ENCODE measurements around the gene GRAMD1B. TPM values are rescaled to one million over a fixed set of nuclear protein-coding genes. Genes with fewer than 3 reads are reported as not detected.

The GRAMD1B gene
- total RNA-seq, 3 donors from 2014 or later, result 20.2 to 24.4 (median 23.7) TPM

DNA sequence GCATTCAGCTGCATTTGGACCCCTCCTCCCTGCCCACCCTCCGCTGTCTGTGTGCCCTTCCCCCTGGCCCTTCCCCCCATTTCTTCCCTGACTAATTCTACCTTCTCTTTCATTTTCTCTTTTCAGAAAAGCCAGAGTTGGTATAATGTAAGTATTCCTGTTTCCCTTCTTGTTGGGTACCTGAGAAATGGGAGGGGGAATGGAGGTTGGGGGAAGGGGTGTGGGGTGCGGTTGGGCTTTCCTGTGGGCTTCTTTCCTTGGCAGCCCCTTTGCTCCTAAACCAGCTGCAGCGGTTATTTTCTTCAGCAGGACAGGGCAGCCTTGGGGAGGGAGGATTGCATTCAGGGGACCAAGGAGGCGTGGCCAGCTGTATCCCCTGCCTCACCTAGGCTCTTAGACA, 154.1 kb downstream of the GRAMD1B start:
- H3K27me3 Mint-ChIP-seq (ENCODE audit: low read depth), result peaks cover 2% of the 10 kb centered on the region
- H3K4me1 Mint-ChIP-seq (ENCODE audit: low read depth), result peaks cover 9% of the 10 kb centered on the region
- H3K9me3 Mint-ChIP-seq, result no peaks in the 10 kb centered on the region
- DNase-seq (no peak), ATAC-seq (no peak)
- no peaks in the 10 kb centered on the region for H3K36me3 Mint-ChIP-seq (ENCODE audit: insufficient read depth)
- H3K4me3 Mint-ChIP-seq, result no peak overlapping the region

DNA sequence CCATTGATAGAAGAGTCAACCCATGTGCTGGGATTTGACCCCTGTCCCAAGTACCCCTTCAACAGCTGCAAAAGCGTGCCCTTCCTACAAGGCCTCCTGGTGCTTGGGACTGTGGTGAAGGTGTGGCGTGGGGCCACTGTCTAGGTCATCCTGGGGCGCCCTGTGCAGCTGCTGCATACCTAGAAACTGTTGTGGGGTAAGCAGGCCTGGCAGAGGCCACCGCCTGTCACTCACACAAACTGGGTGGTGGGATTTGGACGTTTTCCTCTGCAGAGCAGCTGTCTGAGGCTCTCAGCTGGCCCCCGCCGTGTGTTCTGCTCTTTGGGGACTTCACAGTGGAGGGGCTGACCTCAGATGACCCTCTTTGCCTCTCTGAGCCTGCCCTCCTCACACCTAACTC, 154.7 kb downstream of the GRAMD1B start:
- peaks cover 2% of the 10 kb centered on the region for H3K27me3 Mint-ChIP-seq (ENCODE audit: low read depth)

DNA sequence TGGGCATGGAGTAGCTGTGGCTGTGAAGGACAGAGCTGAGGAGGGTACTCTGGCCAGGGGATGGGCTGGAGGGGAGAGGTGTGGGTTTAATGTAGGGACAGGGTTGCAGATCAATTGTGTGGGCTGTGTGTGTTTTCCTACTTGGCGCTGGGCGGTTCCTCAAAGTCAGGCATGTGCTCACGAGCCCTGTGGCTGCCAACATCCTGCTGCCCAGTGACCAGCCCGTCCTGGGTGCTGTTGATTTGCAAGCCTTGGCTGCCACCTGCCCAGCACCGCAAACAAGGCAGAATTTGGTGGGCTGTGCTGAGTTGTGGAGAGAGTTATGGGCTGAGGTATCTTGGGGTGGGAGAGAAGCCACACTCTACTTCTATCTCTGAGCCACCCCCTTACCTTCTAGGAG, 155.1 kb downstream of the GRAMD1B start:
- peaks cover 9% of the 10 kb centered on the region for H3K4me1 Mint-ChIP-seq (ENCODE audit: low read depth)
- DNase-seq (no peak), ATAC-seq (no peak)
- peaks cover 2% of the 10 kb centered on the region for H3K27me3 Mint-ChIP-seq (ENCODE audit: low read depth)
- no peaks in the 10 kb centered on the region for H3K9me3 Mint-ChIP-seq
- H3K4me3 Mint-ChIP-seq, result no peak overlapping the region
- H3K36me3 Mint-ChIP-seq (ENCODE audit: insufficient read depth), result no peaks in the 10 kb centered on the region

More for the DNA sequence above, 154.7 kb downstream of the GRAMD1B start:
- H3K4me3 Mint-ChIP-seq, result no peak overlapping the region
- H3K9me3 Mint-ChIP-seq, result no peaks in the 10 kb centered on the region
- DNase-seq (no peak), ATAC-seq (no peak)
- H3K36me3 Mint-ChIP-seq (ENCODE audit: insufficient read depth), result no peaks in the 10 kb centered on the region
- H3K4me1 Mint-ChIP-seq (ENCODE audit: low read depth), result peaks cover 9% of the 10 kb centered on the region

DNA sequence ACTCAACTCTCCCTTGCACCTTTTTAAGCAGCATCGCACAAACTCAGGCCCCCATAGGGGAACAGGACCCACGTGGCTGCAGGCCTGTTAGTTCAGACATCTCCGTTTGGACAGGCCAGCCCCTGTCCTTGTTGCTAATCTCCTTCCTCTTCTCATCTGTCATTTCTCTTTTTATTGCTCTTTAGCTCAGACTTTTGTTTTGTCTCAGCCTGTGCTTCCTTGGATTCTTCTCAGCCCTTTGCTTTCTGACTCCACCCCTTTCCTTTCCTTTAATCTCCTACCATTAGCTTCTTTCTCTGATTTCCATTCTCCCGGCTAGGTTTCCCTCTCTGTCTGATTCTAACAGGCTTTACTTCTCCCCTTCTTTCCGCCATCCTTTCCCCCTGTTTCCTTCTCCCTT, 155.6 kb downstream of the GRAMD1B start:
- Mint-ChIP-seq H3K4me1 (ENCODE audit: low read depth) (peaks cover 4% of the 10 kb centered on the region), H3K9me3 (no peaks in the 10 kb centered on the region), H3K4me3 (no peak overlapping the region), H3K36me3 (ENCODE audit: insufficient read depth) (no peaks in the 10 kb centered on the region), H3K27me3 (ENCODE audit: low read depth) (no peaks in the 10 kb centered on the region)
- DNase-seq, result no peak
- no peak for ATAC-seq

DNA sequence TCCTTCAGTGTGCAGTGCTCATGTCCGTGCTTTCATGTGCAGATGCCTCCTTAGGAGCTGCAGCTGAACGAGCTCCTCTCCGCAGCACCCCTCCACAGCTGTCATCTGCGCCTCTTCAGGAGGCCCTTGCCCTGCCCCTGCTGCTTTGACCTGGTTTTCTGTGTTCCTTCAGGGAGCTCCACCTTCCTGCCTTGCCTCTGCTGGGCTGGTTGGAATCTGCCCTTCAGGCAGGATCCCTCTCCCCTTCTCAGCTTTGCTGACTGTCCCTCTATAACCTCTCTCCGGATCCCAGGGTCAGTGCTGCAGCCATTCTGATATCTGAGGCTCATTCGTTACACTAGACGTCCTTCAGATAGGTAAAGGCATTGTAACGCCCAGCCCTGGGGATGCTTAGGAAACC, 156.5 kb downstream of the GRAMD1B start:
- Mint-ChIP-seq H3K4me3 (no peak overlapping the region), H3K4me1 (ENCODE audit: low read depth) (no peaks in the 10 kb centered on the region), H3K36me3 (ENCODE audit: insufficient read depth) (no peaks in the 10 kb centered on the region)

DNA sequence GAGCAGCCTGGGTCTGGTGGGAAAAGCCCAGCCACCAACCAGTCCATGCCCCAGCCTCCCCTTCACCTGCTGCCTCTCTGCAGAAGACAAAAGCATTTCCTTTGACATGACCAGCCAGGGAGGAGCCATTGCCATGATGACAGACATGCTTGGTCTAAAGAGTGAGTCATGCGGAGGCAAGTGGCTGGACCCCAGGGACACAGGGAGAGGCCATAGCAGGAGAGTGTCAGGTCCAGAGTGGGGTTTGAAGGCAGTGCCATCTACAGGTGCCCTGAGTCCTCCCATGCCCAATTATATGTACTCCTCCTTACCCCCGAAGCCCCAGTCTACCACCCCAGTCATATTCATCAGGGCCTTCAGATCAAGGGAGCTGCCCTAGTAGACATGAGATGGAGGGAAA, 157.0 kb downstream of the GRAMD1B start:
- no peak overlapping the region for H3K4me3 Mint-ChIP-seq
- H3K9me3 Mint-ChIP-seq, result no peaks in the 10 kb centered on the region
- no peaks in the 10 kb centered on the region for H3K27me3 Mint-ChIP-seq (ENCODE audit: low read depth)
- no peaks in the 10 kb centered on the region for H3K36me3 Mint-ChIP-seq (ENCODE audit: insufficient read depth)
- DNase-seq (no peak), ATAC-seq (no peak)
- no peaks in the 10 kb centered on the region for H3K4me1 Mint-ChIP-seq (ENCODE audit: low read depth)

More for the DNA sequence above, 156.5 kb downstream of the GRAMD1B start:
- H3K27me3 Mint-ChIP-seq (ENCODE audit: low read depth), result no peaks in the 10 kb centered on the region
- no peaks in the 10 kb centered on the region for H3K9me3 Mint-ChIP-seq
- DNase-seq (no peak), ATAC-seq (no peak)

DNA sequence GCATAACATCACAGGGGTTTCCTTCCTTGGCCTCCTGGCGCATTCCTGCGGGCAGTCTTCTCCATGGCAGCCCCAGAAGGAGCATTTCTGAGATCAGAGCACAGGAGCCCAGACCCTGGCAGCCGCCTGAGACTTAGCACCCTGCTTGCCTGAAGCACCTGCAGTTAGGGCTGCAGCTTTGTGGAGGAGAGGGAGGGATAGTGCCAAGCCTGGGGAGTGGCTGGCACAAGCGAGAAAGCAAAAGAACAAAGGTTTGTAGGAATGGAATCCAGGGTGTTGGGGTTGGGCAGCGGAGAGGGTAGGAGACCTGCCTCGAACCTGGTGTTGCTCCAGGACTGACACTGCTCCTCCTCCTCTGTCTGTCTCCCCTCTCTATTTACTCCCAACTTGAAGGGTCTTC, 157.5 kb downstream of the GRAMD1B start:
- Mint-ChIP-seq H3K36me3 (ENCODE audit: insufficient read depth) (peaks cover 2% of the 10 kb centered on the region), H3K27me3 (ENCODE audit: low read depth) (no peaks in the 10 kb centered on the region), H3K4me1 (ENCODE audit: low read depth) (no peaks in the 10 kb centered on the region), H3K4me3 (no peak overlapping the region), H3K9me3 (no peaks in the 10 kb centered on the region)
- DNase-seq (no peak), ATAC-seq (no peak)

DNA sequence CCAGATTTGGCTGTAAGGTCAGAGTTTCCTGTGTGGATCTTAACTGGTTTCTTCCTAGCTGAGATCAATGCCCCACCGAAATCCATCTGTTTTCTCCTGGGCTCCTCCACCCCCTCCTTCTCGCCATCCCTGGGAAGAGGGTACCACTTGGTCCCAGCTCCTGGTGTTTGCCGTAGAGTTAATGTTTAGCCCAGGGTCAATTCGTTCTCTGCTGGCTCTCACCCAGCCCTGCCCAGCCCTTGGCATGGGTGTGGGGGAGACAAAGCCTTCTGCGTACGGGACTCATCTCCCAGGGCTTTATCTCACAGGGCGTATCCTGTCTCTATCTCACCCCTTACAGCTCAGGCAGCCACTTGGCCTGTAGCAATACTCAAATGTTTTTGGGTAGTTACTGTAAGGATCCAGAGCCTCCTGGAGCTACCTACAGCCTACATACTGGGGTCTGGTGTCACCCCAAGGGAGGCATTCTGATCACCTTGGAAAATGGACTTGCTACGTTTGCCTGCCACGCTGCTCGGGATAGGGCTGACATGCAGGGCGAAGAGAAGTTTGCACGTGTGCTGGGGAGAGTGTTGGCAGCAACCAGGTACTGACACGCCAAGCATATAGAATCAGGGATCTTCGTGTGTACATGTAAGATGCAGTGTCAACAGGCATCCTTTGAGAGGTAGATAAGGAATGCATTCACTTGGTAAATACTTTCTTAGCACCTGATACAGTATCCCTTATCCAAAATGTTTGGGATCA, 158.2 kb downstream of the GRAMD1B start:
- ATAC-seq (no peak), DNase-seq (no peak)
- Mint-ChIP-seq H3K4me3 (no peak overlapping the region), H3K9me3 (no peaks in the 10 kb centered on the region), H3K27me3 (ENCODE audit: low read depth) (no peaks in the 10 kb centered on the region), H3K4me1 (ENCODE audit: low read depth) (no peaks in the 10 kb centered on the region), H3K36me3 (ENCODE audit: insufficient read depth) (peaks cover 2% of the 10 kb centered on the region)

DNA sequence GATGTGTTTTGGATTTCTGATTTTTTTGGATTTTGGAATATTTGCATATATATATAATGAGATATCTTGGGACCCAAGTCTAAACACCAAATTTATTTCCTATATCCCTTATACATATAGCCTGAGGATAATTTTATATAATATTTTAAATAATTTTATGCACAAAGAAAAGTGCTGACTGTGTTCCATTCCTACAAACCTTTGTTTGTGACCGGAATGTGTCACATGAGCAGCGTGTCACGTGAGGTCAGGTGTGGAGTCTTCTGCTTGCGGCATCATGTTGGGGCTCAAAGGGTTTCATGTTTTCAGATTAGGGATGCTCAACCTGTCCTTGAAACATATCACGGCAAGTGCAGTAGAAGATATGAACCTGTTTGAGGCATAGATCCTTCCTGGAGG, 158.8 kb downstream of the GRAMD1B start:
- no peaks in the 10 kb centered on the region for H3K4me1 Mint-ChIP-seq (ENCODE audit: low read depth)
- no peak overlapping the region for H3K4me3 Mint-ChIP-seq
- no peaks in the 10 kb centered on the region for H3K9me3 Mint-ChIP-seq
- DNase-seq (no peak), ATAC-seq (no peak)
- peaks cover 2% of the 10 kb centered on the region for H3K36me3 Mint-ChIP-seq (ENCODE audit: insufficient read depth)
- H3K27me3 Mint-ChIP-seq (ENCODE audit: low read depth), result no peaks in the 10 kb centered on the region

DNA sequence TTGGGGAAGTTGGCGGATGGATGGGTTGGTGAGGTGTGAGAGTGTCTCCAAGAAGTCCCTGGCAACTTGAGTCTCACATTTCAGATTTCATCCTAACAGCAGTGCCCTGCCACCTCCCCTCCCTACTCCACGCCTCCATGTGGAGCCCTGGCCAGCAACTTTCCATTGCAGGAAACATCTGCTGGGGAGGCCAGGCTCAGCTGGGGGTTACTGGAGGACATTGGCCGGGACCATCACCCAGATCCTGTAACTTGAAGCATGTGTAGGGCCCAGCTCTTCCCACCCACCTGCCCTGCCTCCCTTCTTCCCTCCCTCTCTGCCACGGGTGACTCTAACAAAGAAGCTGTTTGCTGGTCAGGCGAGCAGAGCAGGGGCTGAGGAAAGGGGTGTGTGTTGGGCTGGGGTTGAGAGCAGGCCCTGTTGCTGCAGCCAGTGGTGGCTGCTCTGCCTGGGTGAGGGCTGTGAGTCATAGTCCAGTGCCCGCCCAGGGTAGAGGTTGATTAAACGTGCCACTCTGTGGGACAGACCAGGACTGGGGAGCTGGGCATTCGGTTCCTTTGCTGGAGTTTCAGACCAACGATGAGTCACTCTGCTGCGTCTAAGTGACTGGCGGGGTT, 160.3 kb downstream of the GRAMD1B start:
- no peak for DNase-seq
- Mint-ChIP-seq H3K27me3 (ENCODE audit: low read depth) (no peaks in the 10 kb centered on the region), H3K4me3 (no peak overlapping the region), H3K4me1 (ENCODE audit: low read depth) (no peaks in the 10 kb centered on the region), H3K36me3 (ENCODE audit: insufficient read depth) (peaks cover 6% of the 10 kb centered on the region), H3K9me3 (no peaks in the 10 kb centered on the region)
- ATAC-seq, result peak in 1 of 2 donors; percentile 14

DNA sequence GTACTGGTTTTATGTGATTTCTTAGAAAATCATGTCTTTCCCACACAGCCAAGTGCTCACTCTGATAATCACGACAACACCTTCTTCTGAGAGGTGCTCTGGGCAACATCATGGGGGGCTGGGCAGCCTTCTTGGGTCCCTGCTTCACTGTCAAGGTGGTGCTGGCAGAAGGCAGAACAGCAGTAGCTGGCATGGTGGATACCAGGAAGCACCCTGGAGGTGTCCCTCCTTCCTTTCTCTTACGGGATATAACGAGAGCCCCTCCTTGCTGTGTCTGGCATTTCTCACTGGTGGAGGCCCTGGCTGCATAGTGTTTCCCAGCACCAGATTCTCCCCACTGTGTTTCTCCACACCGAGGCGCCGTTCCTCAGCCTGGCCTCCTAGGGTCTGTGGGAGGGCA, 163.5 kb downstream of the GRAMD1B start:
- Mint-ChIP-seq H3K27me3 (ENCODE audit: low read depth) (no peaks in the 10 kb centered on the region), H3K36me3 (ENCODE audit: insufficient read depth) (peaks cover 6% of the 10 kb centered on the region), H3K4me3 (no peak overlapping the region), H3K9me3 (no peaks in the 10 kb centered on the region), H3K4me1 (ENCODE audit: low read depth) (no peaks in the 10 kb centered on the region)
- DNase-seq (no peak), ATAC-seq (no peak)

DNA sequence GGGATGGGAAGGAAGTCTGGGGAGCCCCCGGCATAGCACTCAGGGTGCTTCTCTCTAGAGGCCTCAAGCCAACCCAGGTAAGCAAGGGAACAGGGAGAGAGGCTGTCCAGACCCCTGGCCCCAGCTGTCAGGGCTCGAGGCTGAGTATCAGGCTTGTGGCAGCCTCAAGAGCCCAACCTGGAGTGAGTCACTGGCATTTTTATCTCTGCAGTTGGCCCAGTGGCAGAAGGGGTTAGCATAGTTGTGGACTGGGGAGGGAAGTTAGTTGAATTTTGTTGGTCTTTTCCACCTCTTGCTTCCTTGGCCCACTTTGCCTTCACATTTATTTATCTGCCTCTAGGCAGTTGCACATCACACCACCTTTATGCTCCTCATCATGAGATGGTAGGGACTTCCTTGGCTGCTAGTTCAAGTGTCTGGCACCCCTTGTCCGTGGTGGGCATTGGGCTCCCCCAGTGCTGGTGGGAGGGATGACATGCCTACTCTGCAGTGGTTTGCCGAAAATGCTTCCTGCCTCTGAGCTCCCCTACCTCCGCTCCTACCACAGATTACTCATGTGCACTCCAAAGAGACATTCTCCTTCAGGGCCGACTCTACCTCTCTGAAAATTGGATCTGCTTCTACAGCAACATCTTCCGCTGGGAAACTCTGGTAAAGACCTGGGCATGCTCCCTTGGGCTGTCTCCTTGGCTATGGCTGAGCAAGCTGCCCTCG, 164.3 kb downstream of the GRAMD1B start:
- no peak for ATAC-seq
- DNase-seq, result no peak
- Mint-ChIP-seq H3K9me3 (no peaks in the 10 kb centered on the region), H3K4me1 (ENCODE audit: low read depth) (no peaks in the 10 kb centered on the region), H3K27me3 (ENCODE audit: low read depth) (no peaks in the 10 kb centered on the region), H3K36me3 (ENCODE audit: insufficient read depth) (peaks cover 13% of the 10 kb centered on the region), H3K4me3 (no peak overlapping the region)

DNA sequence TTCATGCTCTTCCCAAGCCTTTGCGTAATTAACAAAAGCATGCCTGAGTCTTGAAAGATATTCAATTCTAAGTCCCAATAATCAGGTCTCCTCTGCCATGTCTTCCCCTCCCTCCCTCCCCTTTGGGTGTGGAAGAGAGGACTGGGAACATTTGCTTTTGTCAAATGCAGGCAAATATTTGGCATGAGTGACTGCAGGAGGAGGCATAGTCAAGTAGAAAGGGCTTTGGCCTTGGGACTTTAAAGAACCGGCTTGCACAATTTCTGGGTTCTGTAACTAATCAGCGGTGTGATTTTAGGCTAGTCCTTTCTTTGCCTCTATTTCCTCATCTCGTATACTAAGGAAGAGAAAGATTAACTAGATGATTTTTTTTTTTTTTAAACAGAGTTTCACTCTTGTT, 164.9 kb downstream of the GRAMD1B start:
- DNase-seq (no peak), ATAC-seq (no peak)
- Mint-ChIP-seq H3K4me3 (no peak overlapping the region), H3K9me3 (no peaks in the 10 kb centered on the region), H3K4me1 (ENCODE audit: low read depth) (no peaks in the 10 kb centered on the region), H3K36me3 (ENCODE audit: insufficient read depth) (peaks cover 13% of the 10 kb centered on the region), H3K27me3 (ENCODE audit: low read depth) (no peaks in the 10 kb centered on the region)

DNA sequence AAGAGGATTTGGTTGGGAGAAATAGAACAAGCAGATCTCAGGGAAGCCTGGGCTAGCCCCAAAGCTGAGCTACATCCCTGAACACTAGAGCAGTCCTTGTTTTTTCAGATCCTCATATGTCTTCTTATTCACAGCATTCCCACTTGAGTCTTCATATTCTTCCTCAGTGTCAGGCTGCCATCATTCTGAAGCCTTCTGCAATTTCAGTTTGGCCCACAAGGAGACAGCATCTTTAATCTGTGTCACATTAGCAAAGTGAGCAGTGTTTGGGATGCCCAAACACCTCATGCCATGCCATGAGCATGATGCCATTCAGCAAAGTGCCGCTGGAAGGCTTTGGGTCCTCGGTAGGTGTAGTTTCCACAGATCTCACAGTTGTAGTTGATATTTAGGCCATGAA, 167.8 kb downstream of the GRAMD1B start:
- Mint-ChIP-seq H3K4me1 (ENCODE audit: low read depth) (no peaks in the 10 kb centered on the region), H3K4me3 (no peak overlapping the region), H3K27me3 (ENCODE audit: low read depth) (no peaks in the 10 kb centered on the region), H3K36me3 (ENCODE audit: insufficient read depth) (peaks cover 13% of the 10 kb centered on the region), H3K9me3 (no peaks in the 10 kb centered on the region)
- ATAC-seq (no peak), DNase-seq (no peak)

DNA sequence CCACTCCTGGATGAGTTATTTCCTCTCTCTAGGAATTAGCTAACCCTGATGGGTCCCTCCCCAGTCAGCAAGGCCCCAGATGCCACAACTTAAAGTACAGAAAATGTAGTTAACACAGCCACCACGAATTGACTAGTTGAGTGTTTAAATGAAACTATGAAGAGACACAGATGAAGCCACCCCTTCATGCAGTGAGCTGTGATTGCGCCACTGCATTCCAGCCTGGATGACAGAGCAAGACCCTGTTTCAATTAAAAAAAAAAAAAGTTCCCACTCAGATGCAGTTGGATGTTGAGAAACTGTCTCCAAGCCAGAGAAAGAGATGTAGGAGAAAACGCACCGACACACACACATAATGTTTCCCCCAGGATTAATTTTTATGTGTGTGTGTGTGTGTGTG, 171.1 kb downstream of the GRAMD1B start:
- H3K4me1 Mint-ChIP-seq (ENCODE audit: low read depth), result no peaks in the 10 kb centered on the region
- no peaks in the 10 kb centered on the region for H3K27me3 Mint-ChIP-seq (ENCODE audit: low read depth)
- H3K9me3 Mint-ChIP-seq, result no peaks in the 10 kb centered on the region
- H3K4me3 Mint-ChIP-seq, result no peak overlapping the region
- peaks cover 19% of the 10 kb centered on the region for H3K36me3 Mint-ChIP-seq (ENCODE audit: insufficient read depth)
- DNase-seq (no peak), ATAC-seq (no peak)

Measured in activated T-cell treated with anti-CD3 and anti-CD28 coated beads, Interleukin-2, amount 50 U/mL, for 4 hours (primary cell).